Thoracic aorta (tissue), 2 donors: ENCODE results near the gene ATP6V0A4. TPM values are rescaled to one million over a fixed set of nuclear protein-coding genes. Genes with fewer than 3 reads are reported as not detected.

Source experiments
- ATAC-seq: fragments of 150-250 bp; one replicate; pipeline ENCODE4 v1.8.0; 2017; ENCODE audit warnings: low read depth; ENCODE audit not compliant: insufficient number of reproducible peaks, low FRiP score
- DNase-seq: peaks from one replicate; pipeline ENCODE4 v3.0.0-alpha.2; 2020; ENCODE audit warnings: low spot score
- H3K27ac ChIP-seq, 2 donors: fragments of 200-600 bp; sonication (generic); 1 replicate in 1 of 2; 2 replicates in 1 of 2; pipeline ENCODE4 v1.5.1; 2016; ENCODE audit warnings: mild to moderate bottlenecking in 2 of 2, moderate library complexity in 2 of 2
- H3K27me3 ChIP-seq: fragments of 200-600 bp; sonication (generic); replicated peaks from 2 replicates; pipeline ENCODE4 v1.6.0; 2016; ENCODE audit warnings: mild to moderate bottlenecking; ENCODE audit not compliant: insufficient read depth
- H3K36me3 ChIP-seq: fragments of 200-600 bp; sonication (generic); one replicate; pipeline ENCODE4 v1.5.1; 2016
- H3K4me1 ChIP-seq, 2 donors: fragments of 200-600 bp; sonication (generic); 1 replicate in 1 of 2; 2 replicates in 1 of 2; pipeline versions ENCODE4 v1.5.1 to v1.6.0; 2016; ENCODE audit warnings: low read depth in 2 of 2, mild to moderate bottlenecking in 1 of 2; ENCODE audit not compliant: control insufficient read depth in 1 of 2
- H3K4me3 ChIP-seq: fragments of 200-600 bp; sonication (generic); 2 replicates; pipeline ENCODE4 v1.5.1; 2016; ENCODE audit warnings: mild to moderate bottlenecking
- H3K9me3 ChIP-seq: fragments of 200-600 bp; sonication (generic); 2 replicates; pipeline ENCODE4 v1.5.1; 2016
- total RNA-seq, 2 donors: library from RNA; depleted of rRNA; stranded (reverse); fragments of >200 nt; gene quantifications; one replicate each; pipeline versions ENCODE4 v1.1.0 to v1.2.3, GENCODE V29; 2016
- TF ChIP-seq, protein P1 (sequence below): fragments of 200-600 bp; sonication (generic); IDR thresholded peaks from one replicate; pipeline ENCODE4 v1.5.1; 2019; ENCODE audit warnings: antibody characterized with exemption

The ATP6V0A4 gene
- total RNA-seq, 2 donors from 2014 or later: not detected

DNA sequence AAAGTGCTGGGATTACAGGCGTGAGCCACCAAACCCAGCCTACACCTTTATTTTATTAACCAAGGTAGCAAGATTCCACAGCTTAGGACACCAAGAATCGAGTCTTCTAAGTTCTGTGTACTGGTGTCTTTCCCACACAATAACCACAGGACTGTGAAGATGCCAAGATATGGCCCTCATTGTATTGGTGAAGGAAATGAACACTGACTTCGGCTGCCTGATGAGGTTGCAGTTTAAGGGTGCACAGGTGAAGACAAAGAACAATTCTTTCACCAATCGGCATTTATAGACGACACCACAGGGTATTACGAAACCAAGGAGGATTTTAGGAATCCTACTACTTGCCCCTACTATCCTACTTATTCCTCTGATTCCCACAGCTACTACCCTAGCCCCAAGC is 49.3 kb downstream of the ATP6V0A4 start:
- no peak for ATAC-seq
- no peaks in the 10 kb centered on the region for H3K4me1 ChIP-seq
- no peak overlapping the region for H3K27ac ChIP-seq
- DNase-seq: no peak
- no peaks in the 10 kb centered on the region for H3K36me3 ChIP-seq
- no peak overlapping the region for H3K4me3 ChIP-seq
- no peaks in the 10 kb centered on the region for H3K9me3 ChIP-seq
- TF ChIP-seq, protein P1, sequence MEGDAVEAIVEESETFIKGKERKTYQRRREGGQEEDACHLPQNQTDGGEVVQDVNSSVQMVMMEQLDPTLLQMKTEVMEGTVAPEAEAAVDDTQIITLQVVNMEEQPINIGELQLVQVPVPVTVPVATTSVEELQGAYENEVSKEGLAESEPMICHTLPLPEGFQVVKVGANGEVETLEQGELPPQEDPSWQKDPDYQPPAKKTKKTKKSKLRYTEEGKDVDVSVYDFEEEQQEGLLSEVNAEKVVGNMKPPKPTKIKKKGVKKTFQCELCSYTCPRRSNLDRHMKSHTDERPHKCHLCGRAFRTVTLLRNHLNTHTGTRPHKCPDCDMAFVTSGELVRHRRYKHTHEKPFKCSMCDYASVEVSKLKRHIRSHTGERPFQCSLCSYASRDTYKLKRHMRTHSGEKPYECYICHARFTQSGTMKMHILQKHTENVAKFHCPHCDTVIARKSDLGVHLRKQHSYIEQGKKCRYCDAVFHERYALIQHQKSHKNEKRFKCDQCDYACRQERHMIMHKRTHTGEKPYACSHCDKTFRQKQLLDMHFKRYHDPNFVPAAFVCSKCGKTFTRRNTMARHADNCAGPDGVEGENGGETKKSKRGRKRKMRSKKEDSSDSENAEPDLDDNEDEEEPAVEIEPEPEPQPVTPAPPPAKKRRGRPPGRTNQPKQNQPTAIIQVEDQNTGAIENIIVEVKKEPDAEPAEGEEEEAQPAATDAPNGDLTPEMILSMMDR: no peak
- H3K27me3 ChIP-seq: no peaks in the 10 kb centered on the region

GRCh38 chr7:138746073-138746472 is 51.9 kb downstream of the ATP6V0A4 start:
- TF ChIP-seq, protein P1: no peak
- Histone ChIP-seq H3K27me3 (no peaks in the 10 kb centered on the region), H3K4me1 (no peaks in the 10 kb centered on the region), H3K27ac (no peak overlapping the region), H3K4me3 (no peak overlapping the region), H3K36me3 (no peaks in the 10 kb centered on the region), H3K9me3 (no peaks in the 10 kb centered on the region)
- ATAC-seq (no peak), DNase-seq (no peak)

- Histone ChIP-seq H3K27me3 (no peaks in the 10 kb centered on the region), H3K36me3 (no peaks in the 10 kb centered on the region), H3K4me3 (no peak overlapping the region), H3K4me1 (no peaks in the 10 kb centered on the region), H3K9me3 (no peaks in the 10 kb centered on the region), H3K27ac (no peak overlapping the region)
- no peak for ATAC-seq
- DNase-seq: no peak
- TF ChIP-seq, protein P1: no peak
Observed at GRCh38 chr7:138745189-138745588, 52.8 kb downstream of the ATP6V0A4 start.

DNA sequence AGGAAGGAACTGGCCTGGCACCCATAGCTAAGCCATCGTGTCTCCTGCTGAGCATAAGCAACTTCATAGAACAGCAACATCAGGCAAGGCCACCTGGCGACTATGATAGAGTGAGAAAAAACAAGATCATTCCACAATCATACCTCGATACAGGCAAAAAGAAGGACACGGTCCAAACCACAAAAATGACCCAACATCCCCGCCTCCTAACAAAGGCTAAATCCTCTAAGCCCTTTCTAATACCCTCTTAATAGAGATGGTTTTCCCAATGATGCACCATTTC is 56.6 kb downstream of the ATP6V0A4 start:
- no peaks in the 10 kb centered on the region for H3K36me3 ChIP-seq
- TF ChIP-seq, protein P1: no peak
- no peaks in the 10 kb centered on the region for H3K4me1 ChIP-seq
- ATAC-seq (no peak), DNase-seq (no peak)
- H3K9me3 ChIP-seq: no peaks in the 10 kb centered on the region
- H3K4me3 ChIP-seq: no peak overlapping the region
- no peak overlapping the region for H3K27ac ChIP-seq
- H3K27me3 ChIP-seq: no peaks in the 10 kb centered on the region

DNA sequence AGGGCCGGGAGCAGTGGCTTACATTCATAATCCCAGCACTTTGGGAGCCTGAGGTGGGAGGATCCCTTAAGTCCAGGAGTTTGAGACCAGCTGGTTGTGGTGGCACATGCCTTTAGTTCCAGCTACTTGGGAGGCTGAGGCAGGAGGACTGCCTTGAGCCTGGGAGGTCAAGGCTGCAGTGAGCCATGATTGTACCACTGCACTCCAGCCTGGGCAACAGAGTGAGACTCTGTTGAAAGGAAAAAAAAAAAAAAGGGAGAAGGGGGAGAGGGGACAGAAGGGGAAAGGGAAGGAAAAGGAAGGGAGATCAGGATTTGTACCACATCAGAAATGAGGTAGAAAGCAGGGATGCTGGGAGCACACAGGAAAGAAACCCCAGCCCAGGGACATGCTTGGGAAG is 58.1 kb downstream of the ATP6V0A4 start:
- Histone ChIP-seq H3K27ac (no peak overlapping the region), H3K4me3 (no peak overlapping the region), H3K9me3 (no peaks in the 10 kb centered on the region), H3K27me3 (no peaks in the 10 kb centered on the region), H3K4me1 (no peaks in the 10 kb centered on the region), H3K36me3 (no peaks in the 10 kb centered on the region)
- DNase-seq: no peak
- TF ChIP-seq, protein P1: no peak
- no peak for ATAC-seq
